Endothelial cell of umbilical vein (primary cell): ENCODE data around the gene SLMAP. TPM values are rescaled to one million over a fixed set of nuclear protein-coding genes. Genes with fewer than 3 reads are reported as not detected.

ENCODE experiments used
- BruUV-seq: library from RNA; stranded (reverse); fragments of 400-500 nt; replicated peaks from 2 replicates; lab custom pipeline; 2021; lab: Mats Ljungman, UMichigan
- CTCF ChIA-PET: fragments of 300-600, 350-600 bp; sonication (Branson Sonifier 250); formaldehyde crosslinking; loops from one replicate; lab custom pipeline; 2021; ENCODE audit warnings: antibody characterized with exemption, inconsistent platforms; lab: Charles Lee
- POLR2A ChIA-PET: fragments of 300-600, 350-600 bp; sonication (Branson Sonifier 250); formaldehyde crosslinking; loops from one replicate; lab custom pipeline; 2021; ENCODE audit warnings: antibody characterized with exemption, inconsistent platforms; lab: Charles Lee
- DNase-seq: peaks from one replicate; pipeline ENCODE4 v3.0.0-alpha.2; 2011; ENCODE audit warnings: low read depth, low spot score
- FAIRE-seq: peaks from 2 replicates; lab custom pipeline; 2011; peaks lifted over from hg19 to GRCh38; lab: Jason Lieb, UNC
- H2AFZ ChIP-seq: 2 replicates; pipeline ENCODE4 v1.6.0; 2012; ENCODE audit warnings: low read depth, low read length, control low read depth, inconsistent platforms
- H3K27ac ChIP-seq: 2 replicates; pipeline ENCODE4 v1.5.1; 2011; ENCODE audit warnings: low read depth, mild to moderate bottlenecking, control low read depth, low read length, moderate library complexity; ENCODE audit not compliant: insufficient read depth
- H3K27me3 ChIP-seq, 2 experiments: 2 replicates each; pipeline versions ENCODE4 v1.6.0 to v1.6.1; 2011; ENCODE audit warnings: low read length in 2 of 2, mixed read lengths in 1 of 2; ENCODE audit not compliant: control insufficient read depth in 2 of 2, insufficient read depth in 2 of 2
- H3K36me3 ChIP-seq, 2 experiments: 2 replicates in 1 of 2; 3 replicates in 1 of 2; pipeline ENCODE4 v1.5.1; 2011; ENCODE audit warnings: low read length in 2 of 2, mild to moderate bottlenecking in 1 of 2, moderate library complexity in 1 of 2; ENCODE audit not compliant: control insufficient read depth in 2 of 2, insufficient read depth in 2 of 2; ENCODE audit errors: extremely low read depth in 1 of 2
- H3K4me1 ChIP-seq: 3 replicates; pipeline ENCODE4 v1.5.1; 2011; ENCODE audit warnings: mild to moderate bottlenecking, low read length; ENCODE audit not compliant: control insufficient read depth, insufficient read depth; ENCODE audit errors: extremely low read depth
- H3K4me2 ChIP-seq: 2 replicates; pipeline ENCODE4 v1.6.1; 2011; ENCODE audit warnings: low read length, control low read depth, mixed read lengths; ENCODE audit not compliant: insufficient read depth
- H3K4me3 ChIP-seq, 3 experiments: fragments of 200-600 bp in 1 of 3; sonication (generic), shearing (Covaris generic) in 1 of 3; replicated peaks in 1 of 3; 2 replicates each; pipeline ENCODE4 v1.5.1; 2011 to 2016; ENCODE audit warnings: control low read depth in 3 of 3, low read length in 3 of 3, mild to moderate bottlenecking in 2 of 3, inconsistent platforms in 1 of 3, low read depth in 1 of 3, moderate library complexity in 1 of 3; ENCODE audit not compliant: insufficient read depth in 1 of 3
- H3K79me2 ChIP-seq: 2 replicates; pipeline ENCODE4 v1.6.0; 2012; ENCODE audit warnings: low read length, inconsistent platforms; ENCODE audit not compliant: control insufficient read depth, insufficient read depth
- H3K9ac ChIP-seq: replicated peaks from 2 replicates; pipeline ENCODE3; 2011; ENCODE audit warnings: low read length, control low read depth; ENCODE audit not compliant: insufficient read depth; ENCODE audit errors: extremely low read depth
- H3K9me1 ChIP-seq: replicated peaks from 3 replicates; pipeline ENCODE4 v1.6.0; 2011; ENCODE audit warnings: mild to moderate bottlenecking, low read length; ENCODE audit not compliant: control insufficient read depth, insufficient read depth; ENCODE audit errors: extremely low read depth
- H3K9me3 ChIP-seq: replicated peaks from 2 replicates; pipeline ENCODE4 v1.5.1; 2012; ENCODE audit warnings: low read length, inconsistent platforms; ENCODE audit not compliant: control insufficient read depth, insufficient read depth
- H4K20me1 ChIP-seq: replicated peaks from 2 replicates; pipeline ENCODE3; 2011; ENCODE audit warnings: mild to moderate bottlenecking, low read length; ENCODE audit not compliant: control insufficient read depth, insufficient read depth; ENCODE audit errors: extremely low read depth
- CTCF ChIP-seq, 2 donors: IDR thresholded peaks; 1 replicate in 1 of 2; 2 replicates in 1 of 2; pipeline ENCODE4 v1.5.1; 2011; ENCODE audit warnings: low read length in 2 of 2, mild to moderate bottlenecking in 2 of 2, moderate library complexity in 2 of 2, control low read depth in 1 of 2, inconsistent platforms in 1 of 2, low read depth in 1 of 2; ENCODE audit not compliant: insufficient read depth in 1 of 2; ENCODE audit errors: extremely low read depth in 1 of 2
- EZH2 ChIP-seq: IDR thresholded peaks from 2 replicates; pipeline ENCODE4 v1.6.1; 2012; ENCODE audit warnings: borderline replicate concordance, low read depth, mild to moderate bottlenecking, moderate library complexity, low read length, inconsistent platforms; ENCODE audit not compliant: severe bottlenecking
- FOS ChIP-seq: IDR thresholded peaks from 2 replicates; pipeline ENCODE4 v1.6.1; 2011; ENCODE audit warnings: mild to moderate bottlenecking, low read length, moderate library complexity, borderline replicate concordance; ENCODE audit not compliant: insufficient read depth
- MAX ChIP-seq: IDR thresholded peaks from 2 replicates; pipeline ENCODE4 v1.6.1; 2011; ENCODE audit not compliant: insufficient read depth, insufficient read length
- POLR2A ChIP-seq: IDR thresholded peaks from 2 replicates; pipeline ENCODE4 v1.6.1; 2012; ENCODE audit warnings: low read depth, mild to moderate bottlenecking, control low read depth, low read length
- POLR2AphosphoS5 ChIP-seq: IDR thresholded peaks from 2 replicates; pipeline ENCODE4 v1.6.1; 2012; ENCODE audit warnings: low read depth, mild to moderate bottlenecking, control low read depth, low read length, moderate library complexity; ENCODE audit not compliant: insufficient read depth
- dilution Hi-C: fragments of 300-500 bp; cut with MboI; formaldehyde crosslinking; loops from one replicate; pipeline ENCODE4 v1.15.0; 2019; ENCODE audit warnings: low sequenced_read_pairs; ENCODE audit not compliant: extremely low pct_ligation_motif_present
- intact Hi-C: fragments of 100-400 bp; cut with micrococcal nuclease; formaldehyde crosslinking; loops from one replicate; pipeline ENCODE4 v1.10.0; 2022
- polyA plus RNA-seq, 4 experiments: library from polyadenylated mRNA; depleted of rRNA in 3 of 4; stranded (reverse) in 3 of 4; unstranded in 1 of 4; fragments of >200 nt; gene quantifications; 2 replicates each; pipeline versions ENCODE4 v1.2.1 to v1.2.3, GENCODE V29; 2011 to 2012; ENCODE audit warnings: missing spikeins in 1 of 4
- total RNA-seq: library from RNA; stranded (reverse); gene quantifications from 2 replicates; pipeline ENCODE4 v1.2.3, GENCODE V29; 2021

SLMAP gene
- total and polyA plus RNA-seq, 2 donors (not counting 3 experiments of a cell fraction or from before 2014, with no cell fraction given): 9.8 to 54.7 TPM

- H3K36me3 ChIP-seq: no peaks in the 10 kb centered on the region
- H3K9ac ChIP-seq: no peak overlapping the region
- no TSS peak for BruUV-seq
- POLR2A ChIA-PET: interaction anchor here (0.6 kb wide), 1 partner anchor 371 kb away, joined by 3 read pairs; no protein-coding TSS in a partner anchor
- intact Hi-C loops (loop anchor here (5.0 kb wide), 1 partner anchor 83 kb away; the partner anchor contains the start of gene SLMAP), dilution Hi-C loops (no loop called here)
- CTCF ChIA-PET: interaction anchor here (1.6 kb wide), 2 partner anchors 12 kb away, joined by 7 read pairs; no protein-coding TSS in a partner anchor
- no peaks in the 10 kb centered on the region for H3K79me2 ChIP-seq
- H3K27me3 ChIP-seq: no peaks in the 10 kb centered on the region
- H3K4me3 ChIP-seq: no peak overlapping the region
- no peaks in the 10 kb centered on the region for H3K4me1 ChIP-seq
- FAIRE-seq (no peak), DNase-seq (no peak)
- no peaks in the 10 kb centered on the region for H3K9me1 ChIP-seq
- TF ChIP-seq FOS (no peak), CTCF (IDR thresholded peaks at IDR 0.05; ENCODE audit: extremely low read depth in 1 of 2, insufficient read depth in 1 of 2, low read depth in 1 of 2, low read length in 2 of 2) (no peak), EZH2 (no peak), POLR2A (no peak), POLR2AphosphoS5 (no peak), MAX (no peak)
- H2AFZ ChIP-seq: no peak overlapping the region
- no peak overlapping the region for H3K27ac ChIP-seq
- no peak overlapping the region for H3K4me2 ChIP-seq
- no peaks in the 10 kb centered on the region for H3K9me3 ChIP-seq
- no peaks in the 10 kb centered on the region for H4K20me1 ChIP-seq
These were observed 84.4 kb downstream of the SLMAP start for GRCh38 chr3:57840473-57840872.
